ENCODE results near the gene MXD3.
"Not testable (repeated sequence)": the region's sequence is repeated elsewhere in the genome, so short reads cannot be mapped to it uniquely, and the experiment has no call there.

The MXD3 gene

GRCh38 chr5:177351392-177352329, 40.0 kb upstream of the MXD3 start, which contains the start of gene LMAN2:
Gene LMAN2 (minus strand): TSS chr5:177351668. CDS start chr5:177351647, 21 bp downstream.
- peak within 1 kb of the TSS; percentile 97 for H3K4me3 Mint-ChIP-seq
- peaks cover 14% of the 10 kb centered on the region for H3K9me3 Mint-ChIP-seq
- no peaks in the 10 kb centered on the region for H3K27me3 Mint-ChIP-seq (ENCODE audit: low read depth)
- peaks cover 46% of the 10 kb centered on the region for H3K4me1 Mint-ChIP-seq (ENCODE audit: low read depth)
- peak within 1 kb of the TSS; percentile 100 for H3K27ac Mint-ChIP-seq
- H3K36me3 Mint-ChIP-seq (ENCODE audit: low read depth): peaks cover 24% of the 10 kb centered on the region

GRCh38 chr5:177350776-177351391, 39.2 kb upstream of the MXD3 start:
- H3K9me3 Mint-ChIP-seq: peaks cover 14% of the 10 kb centered on the region
- peak overlapping the region; percentile 97 for H3K4me3 Mint-ChIP-seq
- H3K27me3 Mint-ChIP-seq (ENCODE audit: low read depth): no peaks in the 10 kb centered on the region
- peak overlapping the region; percentile 100 for H3K27ac Mint-ChIP-seq
- peaks cover 44% of the 10 kb centered on the region for H3K4me1 Mint-ChIP-seq (ENCODE audit: low read depth)
- H3K36me3 Mint-ChIP-seq (ENCODE audit: low read depth): peaks cover 25% of the 10 kb centered on the region

- H3K36me3 Mint-ChIP-seq (ENCODE audit: low read depth): peaks cover 20% of the 10 kb centered on the region
These were observed 38.1 kb upstream of the MXD3 start for GRCh38 chr5:177349762-177350161.

GRCh38 chr5:177349362-177349647, 37.6 kb upstream of the MXD3 start:
- Mint-ChIP-seq H3K27ac (no peak overlapping the region), H3K9me3 (peaks cover 2% of the 10 kb centered on the region), H3K36me3 (ENCODE audit: low read depth) (peaks cover 21% of the 10 kb centered on the region), H3K4me1 (ENCODE audit: low read depth) (peaks cover 37% of the 10 kb centered on the region), H3K4me3 (peak overlapping the region; percentile 97), H3K27me3 (ENCODE audit: low read depth) (no peaks in the 10 kb centered on the region)

More at GRCh38 chr5:177349762-177350161, 38.1 kb upstream of the MXD3 start:
- Mint-ChIP-seq H3K9me3 (peaks cover 5% of the 10 kb centered on the region), H3K27ac (peak overlapping the region; percentile 78), H3K27me3 (ENCODE audit: low read depth) (no peaks in the 10 kb centered on the region), H3K4me3 (peak overlapping the region; percentile 97), H3K4me1 (ENCODE audit: low read depth) (peaks cover 39% of the 10 kb centered on the region)

- no peaks in the 10 kb centered on the region for H3K9me3 Mint-ChIP-seq
- no peak overlapping the region for H3K27ac Mint-ChIP-seq
- H3K36me3 Mint-ChIP-seq (ENCODE audit: low read depth): peaks cover 25% of the 10 kb centered on the region
- H3K4me1 Mint-ChIP-seq (ENCODE audit: low read depth): peaks cover 36% of the 10 kb centered on the region
- no peak overlapping the region for H3K4me3 Mint-ChIP-seq
- no peaks in the 10 kb centered on the region for H3K27me3 Mint-ChIP-seq (ENCODE audit: low read depth)
These were observed 36.0 kb upstream of the MXD3 start for GRCh38 chr5:177347699-177348098.

- Mint-ChIP-seq H3K9me3 (no peaks in the 10 kb centered on the region), H3K27ac (no peak overlapping the region), H3K36me3 (ENCODE audit: low read depth) (peaks cover 28% of the 10 kb centered on the region), H3K4me1 (ENCODE audit: low read depth) (peaks cover 31% of the 10 kb centered on the region), H3K27me3 (ENCODE audit: low read depth) (no peaks in the 10 kb centered on the region), H3K4me3 (peak overlapping the region; percentile 15)
These were observed 35.1 kb upstream of the MXD3 start for GRCh38 chr5:177346820-177347219.

- no peak overlapping the region for H3K27ac Mint-ChIP-seq
- H3K4me1 Mint-ChIP-seq (ENCODE audit: low read depth): peaks cover 29% of the 10 kb centered on the region
These were observed 33.2 kb upstream of the MXD3 start for GRCh38 chr5:177344891-177345290.

GRCh38 chr5:177343777-177344176, 32.1 kb upstream of the MXD3 start:
- Mint-ChIP-seq H3K4me1 (ENCODE audit: low read depth) (peaks cover 24% of the 10 kb centered on the region), H3K9me3 (peaks cover 8% of the 10 kb centered on the region), H3K4me3 (no peak overlapping the region), H3K27ac (no peak overlapping the region), H3K27me3 (ENCODE audit: low read depth) (no peaks in the 10 kb centered on the region), H3K36me3 (ENCODE audit: low read depth) (peaks cover 39% of the 10 kb centered on the region)

More at GRCh38 chr5:177344891-177345290, 33.2 kb upstream of the MXD3 start:
- H3K4me3 Mint-ChIP-seq: no peak overlapping the region
- no peaks in the 10 kb centered on the region for H3K27me3 Mint-ChIP-seq (ENCODE audit: low read depth)
- H3K9me3 Mint-ChIP-seq: peaks cover 2% of the 10 kb centered on the region
- peaks cover 37% of the 10 kb centered on the region for H3K36me3 Mint-ChIP-seq (ENCODE audit: low read depth)

GRCh38 chr5:177343000-177343399, 31.3 kb upstream of the MXD3 start:
- not testable (repeated sequence) for H3K4me3 Mint-ChIP-seq; H3K27me3 Mint-ChIP-seq (ENCODE audit: low read depth); H3K9me3 Mint-ChIP-seq; H3K27ac Mint-ChIP-seq
- H3K4me1 Mint-ChIP-seq (ENCODE audit: low read depth): peaks cover 24% of the 10 kb centered on the region
- H3K36me3 Mint-ChIP-seq (ENCODE audit: low read depth): peaks cover 41% of the 10 kb centered on the region

GRCh38 chr5:177339107-177339638, 27.5 kb upstream of the MXD3 start:
- Mint-ChIP-seq H3K36me3 (ENCODE audit: low read depth) (peaks cover 44% of the 10 kb centered on the region), H3K27me3 (ENCODE audit: low read depth) (no peaks in the 10 kb centered on the region), H3K4me1 (ENCODE audit: low read depth) (peaks cover 17% of the 10 kb centered on the region), H3K27ac (no peak overlapping the region), H3K9me3 (peaks cover 8% of the 10 kb centered on the region), H3K4me3 (no peak overlapping the region)

- H3K4me3 Mint-ChIP-seq: no peak overlapping the region
These were observed 26.8 kb upstream of the MXD3 start for GRCh38 chr5:177338251-177339106.

GRCh38 chr5:177336603-177337494, 25.2 kb upstream of the MXD3 start:
- Mint-ChIP-seq H3K36me3 (ENCODE audit: low read depth) (peaks cover 51% of the 10 kb centered on the region), H3K4me1 (ENCODE audit: low read depth) (peaks cover 18% of the 10 kb centered on the region), H3K9me3 (peaks cover 8% of the 10 kb centered on the region), H3K27me3 (ENCODE audit: low read depth) (no peaks in the 10 kb centered on the region), H3K4me3 (no peak overlapping the region), H3K27ac (no peak overlapping the region)

More at GRCh38 chr5:177338251-177339106, 26.8 kb upstream of the MXD3 start:
- H3K4me1 Mint-ChIP-seq (ENCODE audit: low read depth): peaks cover 20% of the 10 kb centered on the region
- H3K9me3 Mint-ChIP-seq: peaks cover 8% of the 10 kb centered on the region
- no peaks in the 10 kb centered on the region for H3K27me3 Mint-ChIP-seq (ENCODE audit: low read depth)
- no peak overlapping the region for H3K27ac Mint-ChIP-seq
- H3K36me3 Mint-ChIP-seq (ENCODE audit: low read depth): peaks cover 49% of the 10 kb centered on the region

- peaks cover 46% of the 10 kb centered on the region for H3K36me3 Mint-ChIP-seq (ENCODE audit: low read depth)
- H3K27me3 Mint-ChIP-seq (ENCODE audit: low read depth): no peaks in the 10 kb centered on the region
- H3K9me3 Mint-ChIP-seq: peaks cover 8% of the 10 kb centered on the region
- no peak overlapping the region for H3K4me3 Mint-ChIP-seq
- H3K27ac Mint-ChIP-seq: no peak overlapping the region
- H3K4me1 Mint-ChIP-seq (ENCODE audit: low read depth): peaks cover 12% of the 10 kb centered on the region
These were observed 24.4 kb upstream of the MXD3 start for GRCh38 chr5:177336112-177336511.
